ENCODE results near the gene CFAP107.

GRCh38 chr1:12730156-12730555, 15.8 kb upstream of the CFAP107 start:
- TF ChIP-seq CTCF (IDR thresholded peaks at IDR 0.05) = no peak
- TF ChIP-seq EZH2 (IDR thresholded peaks at IDR 0.05) = no peak
- TF ChIP-seq EZH2phosphoT487 (IDR thresholded peaks at IDR 0.05) = no peak
